B cell (primary cell): ENCODE data around the gene COA8.

Source experiments
- CTCF ChIP-seq: fragments of 200-600 bp; IDR thresholded peaks from one replicate; pipeline ENCODE4 v1.8.0; 2022; ENCODE audit warnings: antibody characterized with exemption, mild to moderate bottlenecking
- EZH2 ChIP-seq: IDR thresholded peaks from 2 replicates; pipeline ENCODE4 v1.6.1; 2012; ENCODE audit warnings: borderline replicate concordance, low read depth, mild to moderate bottlenecking, moderate library complexity, low read length; ENCODE audit not compliant: insufficient read depth, poor library complexity, severe bottlenecking

- TF ChIP-seq CTCF (no peak), EZH2 (no peak)
Observed at GRCh38 chr14:103581206-103581605, 18.4 kb downstream of the COA8 start.
